ENCODE measurements around the gene TRIM66.

TRIM66 gene

GRCh38 chr11:8705146-8705545 is 22.7 kb upstream of the TRIM66 start:
- Histone ChIP-seq H3K4me1 (ENCODE audit: insufficient read depth, insufficient read length) (peaks cover 16% of the 10 kb centered on the region), H3K9ac (ENCODE audit: insufficient read length, low read depth) (no peak overlapping the region), H3K9me3 (ENCODE audit: insufficient read depth, low read length) (no peaks in the 10 kb centered on the region), H3K4me3 (ENCODE audit: insufficient read length, low read depth) (no peak overlapping the region), H3K36me3 (ENCODE audit: insufficient read depth, insufficient read length, low read length) (peaks cover 76% of the 10 kb centered on the region), H3K27me3 (ENCODE audit: insufficient read depth, insufficient read length) (no peaks in the 10 kb centered on the region)
- no peak for TF ChIP-seq ZNF274 (IDR thresholded peaks at IDR 0.05; ENCODE audit: low read depth, low read length)
- TF ChIP-seq SUZ12 (IDR thresholded peaks at IDR 0.05; ENCODE audit: extremely low read depth, insufficient read depth, insufficient read length): no peak
- no peak for TF ChIP-seq YY1 (IDR thresholded peaks at IDR 0.05; ENCODE audit: insufficient read depth, insufficient read length)
- DNase-seq (ENCODE audit: low read depth, low spot score): no peak

- Histone ChIP-seq H3K36me3 (ENCODE audit: insufficient read depth, insufficient read length, low read length) (peaks cover 68% of the 10 kb centered on the region), H3K9ac (ENCODE audit: insufficient read length, low read depth) (no peak overlapping the region), H3K4me1 (ENCODE audit: insufficient read depth, insufficient read length) (peaks cover 18% of the 10 kb centered on the region), H3K9me3 (ENCODE audit: insufficient read depth, low read length) (no peaks in the 10 kb centered on the region), H3K4me3 (ENCODE audit: insufficient read length, low read depth) (no peak overlapping the region), H3K27me3 (ENCODE audit: insufficient read depth, insufficient read length) (no peaks in the 10 kb centered on the region)
- TF ChIP-seq SUZ12 (IDR thresholded peaks at IDR 0.05; ENCODE audit: extremely low read depth, insufficient read depth, insufficient read length): no peak
- no peak for TF ChIP-seq YY1 (IDR thresholded peaks at IDR 0.05; ENCODE audit: insufficient read depth, insufficient read length)
- no peak for TF ChIP-seq ZNF274 (IDR thresholded peaks at IDR 0.05; ENCODE audit: low read depth, low read length)
- DNase-seq (ENCODE audit: low read depth, low spot score): no peak
These were observed 21.7 kb upstream of the TRIM66 start for GRCh38 chr11:8704136-8704535.

DNA sequence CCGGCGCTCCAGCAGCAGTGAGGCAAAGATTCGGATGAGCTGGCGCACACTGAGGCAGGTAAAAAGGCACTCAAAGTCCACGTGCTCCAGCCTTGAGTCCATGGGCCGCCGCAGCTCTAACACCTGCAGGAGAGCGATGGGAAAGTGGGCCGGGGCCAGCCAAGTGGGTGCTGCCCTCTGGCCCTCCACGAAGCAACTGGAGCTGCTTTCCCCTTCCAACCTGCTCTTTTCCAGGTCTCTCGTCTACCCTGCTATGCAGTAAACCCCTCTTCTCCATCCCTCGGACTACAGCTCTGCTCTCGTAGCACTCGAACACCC is 20.1 kb upstream of the TRIM66 start:
- Histone ChIP-seq H3K9me3 (ENCODE audit: insufficient read depth, low read length) (no peaks in the 10 kb centered on the region), H3K4me3 (ENCODE audit: insufficient read length, low read depth) (no peak overlapping the region), H3K9ac (ENCODE audit: insufficient read length, low read depth) (no peak overlapping the region), H3K4me1 (ENCODE audit: insufficient read depth, insufficient read length) (peaks cover 18% of the 10 kb centered on the region), H3K27me3 (ENCODE audit: insufficient read depth, insufficient read length) (no peaks in the 10 kb centered on the region), H3K36me3 (ENCODE audit: insufficient read depth, insufficient read length, low read length) (peaks cover 72% of the 10 kb centered on the region)
- no peak for DNase-seq (ENCODE audit: low read depth, low spot score)
- no peak for TF ChIP-seq YY1 (IDR thresholded peaks at IDR 0.05; ENCODE audit: insufficient read depth, insufficient read length)

- H3K36me3 ChIP-seq (ENCODE audit: insufficient read depth, insufficient read length, low read length): peaks cover 71% of the 10 kb centered on the region
- no peak overlapping the region for H3K9ac ChIP-seq (ENCODE audit: insufficient read length, low read depth)
- TF ChIP-seq SUZ12 (IDR thresholded peaks at IDR 0.05; ENCODE audit: extremely low read depth, insufficient read depth, insufficient read length): no peak
- no peak for TF ChIP-seq YY1 (IDR thresholded peaks at IDR 0.05; ENCODE audit: insufficient read depth, insufficient read length)
- no peak for TF ChIP-seq ZNF274 (IDR thresholded peaks at IDR 0.05; ENCODE audit: low read depth, low read length)
- no peaks in the 10 kb centered on the region for H3K27me3 ChIP-seq (ENCODE audit: insufficient read depth, insufficient read length)
- no peak for DNase-seq (ENCODE audit: low read depth, low spot score)
- H3K9me3 ChIP-seq (ENCODE audit: insufficient read depth, low read length): no peaks in the 10 kb centered on the region
- H3K4me1 ChIP-seq (ENCODE audit: insufficient read depth, insufficient read length): peaks cover 21% of the 10 kb centered on the region
- H3K4me3 ChIP-seq (ENCODE audit: insufficient read length, low read depth): no peak overlapping the region
These were observed 19.6 kb upstream of the TRIM66 start for GRCh38 chr11:8701891-8702597.

DNA sequence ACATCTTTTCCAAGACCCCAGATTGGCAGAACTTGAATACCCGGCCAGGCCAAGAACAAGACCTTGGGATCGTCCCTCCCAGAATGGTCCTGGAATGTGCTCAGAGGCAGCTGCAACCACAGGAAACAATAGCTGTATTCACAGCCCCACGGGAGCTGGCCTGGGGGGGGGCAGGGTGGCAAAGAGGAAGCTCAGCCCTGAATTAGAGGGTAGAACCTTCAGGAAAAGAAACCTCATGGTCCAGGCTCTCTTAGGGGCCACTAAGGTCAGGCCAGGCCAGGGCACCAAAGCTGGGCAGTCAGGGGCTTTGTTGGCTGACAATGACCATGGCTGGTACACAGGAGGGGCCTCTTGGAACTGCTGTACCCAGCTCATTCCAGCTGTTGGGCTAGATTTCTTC is 17.4 kb upstream of the TRIM66 start:
- Histone ChIP-seq H3K9ac (ENCODE audit: insufficient read length, low read depth) (peak overlapping the region; percentile 27), H3K4me3 (ENCODE audit: insufficient read length, low read depth) (no peak overlapping the region), H3K4me1 (ENCODE audit: insufficient read depth, insufficient read length) (peaks cover 21% of the 10 kb centered on the region), H3K27me3 (ENCODE audit: insufficient read depth, insufficient read length) (no peaks in the 10 kb centered on the region), H3K36me3 (ENCODE audit: insufficient read depth, insufficient read length, low read length) (peaks cover 74% of the 10 kb centered on the region), H3K9me3 (ENCODE audit: insufficient read depth, low read length) (no peaks in the 10 kb centered on the region)
- TF ChIP-seq SUZ12 (IDR thresholded peaks at IDR 0.05; ENCODE audit: extremely low read depth, insufficient read depth, insufficient read length) (no peak), ZNF274 (IDR thresholded peaks at IDR 0.05; ENCODE audit: low read depth, low read length) (no peak), YY1 (IDR thresholded peaks at IDR 0.05; ENCODE audit: insufficient read depth, insufficient read length) (no peak)
- no peak for DNase-seq (ENCODE audit: low read depth, low spot score)

DNA sequence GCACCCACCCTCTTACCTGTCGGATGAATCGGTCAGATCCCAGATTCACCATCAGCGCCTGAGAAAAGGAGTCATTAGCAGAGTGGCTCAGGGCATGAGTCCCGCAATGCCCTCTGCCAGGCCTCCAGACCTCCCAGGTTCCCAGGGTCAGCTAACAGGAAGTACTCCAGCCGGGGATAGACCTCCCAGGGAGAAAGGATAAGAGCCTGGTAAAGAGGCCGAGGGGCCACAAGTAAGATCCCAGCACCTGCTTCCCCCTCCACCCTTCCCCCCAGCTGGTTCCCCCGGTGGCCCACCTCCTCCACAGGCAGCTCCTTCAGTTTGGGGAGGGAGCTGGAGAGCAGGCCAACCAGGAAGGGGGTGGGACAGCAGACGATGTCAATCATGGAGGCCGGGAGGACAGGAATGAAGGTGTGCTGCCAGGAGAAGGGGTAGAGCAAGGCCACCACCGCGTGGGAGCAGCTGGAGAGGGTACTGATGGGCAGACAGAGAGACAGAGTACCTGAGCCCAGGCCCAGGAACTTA is 16.5 kb upstream of the TRIM66 start:
- peaks cover 19% of the 10 kb centered on the region for H3K4me1 ChIP-seq (ENCODE audit: insufficient read depth, insufficient read length)
- no peak for DNase-seq (ENCODE audit: low read depth, low spot score)
- no peaks in the 10 kb centered on the region for H3K9me3 ChIP-seq (ENCODE audit: insufficient read depth, low read length)
- no peak for TF ChIP-seq SUZ12 (IDR thresholded peaks at IDR 0.05; ENCODE audit: extremely low read depth, insufficient read depth, insufficient read length)
- no peak for TF ChIP-seq YY1 (IDR thresholded peaks at IDR 0.05; ENCODE audit: insufficient read depth, insufficient read length)
- TF ChIP-seq ZNF274 (IDR thresholded peaks at IDR 0.05; ENCODE audit: low read depth, low read length): no peak
- H3K4me3 ChIP-seq (ENCODE audit: insufficient read length, low read depth): no peak overlapping the region
- H3K9ac ChIP-seq (ENCODE audit: insufficient read length, low read depth): peak overlapping the region; percentile 28
- peaks cover 76% of the 10 kb centered on the region for H3K36me3 ChIP-seq (ENCODE audit: insufficient read depth, insufficient read length, low read length)
- H3K27me3 ChIP-seq (ENCODE audit: insufficient read depth, insufficient read length): no peaks in the 10 kb centered on the region

DNA sequence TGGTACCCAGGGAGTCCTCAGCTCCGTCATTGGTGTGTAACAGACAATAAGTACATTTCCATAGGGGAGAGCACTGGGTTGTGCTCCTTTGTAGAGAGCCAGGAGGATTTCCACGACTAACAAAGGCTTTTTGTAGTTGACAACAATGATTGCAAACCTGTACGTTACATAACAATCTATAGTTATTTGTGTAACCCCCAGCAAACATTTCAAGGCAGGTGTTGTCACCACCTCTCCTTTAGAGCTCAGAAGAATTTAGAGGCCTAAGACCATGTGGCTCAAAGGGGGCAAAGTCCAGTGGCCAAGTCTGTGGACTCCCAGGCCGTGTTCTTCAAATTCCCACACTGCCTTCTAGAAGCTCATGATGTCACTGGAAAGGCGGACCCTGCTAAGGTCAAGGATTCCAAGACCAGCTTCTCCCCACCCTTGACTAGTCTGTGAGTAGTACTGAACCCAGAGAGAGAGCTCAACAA is 15.9 kb upstream of the TRIM66 start:
- no peak for DNase-seq (ENCODE audit: low read depth, low spot score)
- peaks cover 16% of the 10 kb centered on the region for H3K4me1 ChIP-seq (ENCODE audit: insufficient read depth, insufficient read length)
- H3K27me3 ChIP-seq (ENCODE audit: insufficient read depth, insufficient read length): no peaks in the 10 kb centered on the region
- H3K9ac ChIP-seq (ENCODE audit: insufficient read length, low read depth): no peak overlapping the region
- H3K4me3 ChIP-seq (ENCODE audit: insufficient read length, low read depth): peak overlapping the region; percentile 2
- TF ChIP-seq YY1 (IDR thresholded peaks at IDR 0.05; ENCODE audit: insufficient read depth, insufficient read length) (no peak), ZNF274 (IDR thresholded peaks at IDR 0.05; ENCODE audit: low read depth, low read length) (no peak), SUZ12 (IDR thresholded peaks at IDR 0.05; ENCODE audit: extremely low read depth, insufficient read depth, insufficient read length) (no peak)
- H3K9me3 ChIP-seq (ENCODE audit: insufficient read depth, low read length): no peaks in the 10 kb centered on the region
- H3K36me3 ChIP-seq (ENCODE audit: insufficient read depth, insufficient read length, low read length): peaks cover 76% of the 10 kb centered on the region
